Stomach (tissue), 4 donors: Measurements from ENCODE around the gene JCHAIN.

Experiments
- POLR2AphosphoS5 ChIP-seq, 3 donors: sonication (generic); formaldehyde crosslinking; IDR thresholded peaks; one replicate each; pipeline ENCODE4 v1.6.1; 2016; ENCODE audit warnings: antibody characterized with exemption in 3 of 3
- TF ChIP-seq, protein P1 (sequence below), 7 experiments: fragments of 450-650 bp in 4 of 7; fragments of 200-600 bp in 3 of 7; sonication (generic) in 3 of 7; IDR thresholded peaks; one replicate each; pipeline ENCODE4 v1.5.1; 2016 to 2019; ENCODE audit warnings: antibody characterized with exemption in 7 of 7, control low read depth in 2 of 7, mild to moderate bottlenecking in 1 of 7

- no peak for TF ChIP-seq POLR2AphosphoS5 (IDR thresholded peaks at IDR 0.05)
- TF ChIP-seq, protein P1, sequence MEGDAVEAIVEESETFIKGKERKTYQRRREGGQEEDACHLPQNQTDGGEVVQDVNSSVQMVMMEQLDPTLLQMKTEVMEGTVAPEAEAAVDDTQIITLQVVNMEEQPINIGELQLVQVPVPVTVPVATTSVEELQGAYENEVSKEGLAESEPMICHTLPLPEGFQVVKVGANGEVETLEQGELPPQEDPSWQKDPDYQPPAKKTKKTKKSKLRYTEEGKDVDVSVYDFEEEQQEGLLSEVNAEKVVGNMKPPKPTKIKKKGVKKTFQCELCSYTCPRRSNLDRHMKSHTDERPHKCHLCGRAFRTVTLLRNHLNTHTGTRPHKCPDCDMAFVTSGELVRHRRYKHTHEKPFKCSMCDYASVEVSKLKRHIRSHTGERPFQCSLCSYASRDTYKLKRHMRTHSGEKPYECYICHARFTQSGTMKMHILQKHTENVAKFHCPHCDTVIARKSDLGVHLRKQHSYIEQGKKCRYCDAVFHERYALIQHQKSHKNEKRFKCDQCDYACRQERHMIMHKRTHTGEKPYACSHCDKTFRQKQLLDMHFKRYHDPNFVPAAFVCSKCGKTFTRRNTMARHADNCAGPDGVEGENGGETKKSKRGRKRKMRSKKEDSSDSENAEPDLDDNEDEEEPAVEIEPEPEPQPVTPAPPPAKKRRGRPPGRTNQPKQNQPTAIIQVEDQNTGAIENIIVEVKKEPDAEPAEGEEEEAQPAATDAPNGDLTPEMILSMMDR (IDR thresholded peaks at IDR 0.05), result no peak
These were observed 7.9 kb upstream of the JCHAIN start for GRCh38 chr4:70674191-70674590.
